ENCODE measurements around the gene RPL37A. TPM values are rescaled to one million over a fixed set of nuclear protein-coding genes. Genes with fewer than 3 reads are reported as not detected.

The RPL37A gene
- total and polyA plus RNA-seq, 2 of the 4 experiments (the other 2 are of a cell fraction) = 341 to 1,572 TPM

GRCh38 chr2:216537366-216537765, 38.7 kb downstream of the RPL37A start:
- whole genome bisulfite sequencing, 2 experiments (ENCODE audit: extremely low coverage in 2 of 2, insufficient read length in 1 of 2) = 62% methylated on average over 4 of the region's 4 CpGs; no CpG with 5 or more reads in 1 of the 2 experiments
- CTCF ChIA-PET = interaction anchor here (0.6 kb wide), 1 partner anchor 92 kb away, joined by 3 read pairs; no protein-coding TSS in a partner anchor
- peak overlapping the region; percentile 32; the same call in 1 of the 2 replicates for H2AK5ac ChIP-seq (ENCODE audit: low read depth, low read length)
- H4K8ac ChIP-seq (ENCODE audit: low read depth in 2 of 2, low read length in 2 of 2) = peak overlapping the region; percentile 42 to 81; a peak in 2 of 4 replicates
- H2BK20ac ChIP-seq (ENCODE audit: low read depth, low read length) = peak overlapping the region; percentile 38; the same call in 1 of the 2 replicates
- no peak overlapping the region for H2BK5ac ChIP-seq (ENCODE audit: low read depth, low read length, poor library complexity, severe bottlenecking)
- H3K36me3 ChIP-seq (ENCODE audit: control insufficient read depth, insufficient read depth, low read length) = no peaks in the 10 kb centered on the region
- H2AK9ac ChIP-seq (replicated peaks; ENCODE audit: low read depth, low read length, poor library complexity) = no peak overlapping the region
- TF ChIP-seq FOS (IDR thresholded peaks at IDR 0.05; ENCODE audit: low read depth, low read length) (no peak), CTCF (conservative IDR thresholded peaks at IDR 0.05; ENCODE audit: low read depth, low read length) (no peak), MAFK (IDR thresholded peaks at IDR 0.05; ENCODE audit: low read depth, low read length) (no peak), ELK1 (IDR thresholded peaks at IDR 0.05; ENCODE audit: borderline replicate concordance, low read depth, low read length) (no peak), NFE2L2 (IDR thresholded peaks at IDR 0.05; ENCODE audit: low read depth, low read length) (no peak), CEBPB (IDR thresholded peaks at IDR 0.05; ENCODE audit: low read depth, low read length) (no peak), RFX5 (IDR thresholded peaks at IDR 0.05; ENCODE audit: low read depth, low read length) (no peak), MXI1 (IDR thresholded peaks at IDR 0.05; ENCODE audit: borderline replicate concordance, low read depth, low read length) (no peak), POLR2A (IDR thresholded peaks at IDR 0.05; ENCODE audit: low read depth, low read length) (no peak), MAZ (IDR thresholded peaks at IDR 0.05; ENCODE audit: borderline replicate concordance, low read depth, low read length) (no peak), CHD1 (IDR thresholded peaks at IDR 0.05; ENCODE audit: low read depth, low read length) (no peak), BHLHE40 (IDR thresholded peaks at IDR 0.05; ENCODE audit: low read depth, low read length) (no peak)
- TF ChIP-seq, protein P1, sequence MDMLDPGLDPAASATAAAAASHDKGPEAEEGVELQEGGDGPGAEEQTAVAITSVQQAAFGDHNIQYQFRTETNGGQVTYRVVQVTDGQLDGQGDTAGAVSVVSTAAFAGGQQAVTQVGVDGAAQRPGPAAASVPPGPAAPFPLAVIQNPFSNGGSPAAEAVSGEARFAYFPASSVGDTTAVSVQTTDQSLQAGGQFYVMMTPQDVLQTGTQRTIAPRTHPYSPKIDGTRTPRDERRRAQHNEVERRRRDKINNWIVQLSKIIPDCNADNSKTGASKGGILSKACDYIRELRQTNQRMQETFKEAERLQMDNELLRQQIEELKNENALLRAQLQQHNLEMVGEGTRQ (IDR thresholded peaks at IDR 0.05; ENCODE audit: low read depth, low read length) = no peak
- peak overlapping the region; percentile 65; the same call in 1 of the 3 replicates for H2BK15ac ChIP-seq (ENCODE audit: low read depth, low read length)
- intact Hi-C loops (cut with micrococcal nuclease) (no loop called here), in situ Hi-C loops (cut with MboI; ENCODE audit: low sequenced_read_pairs) (no loop called here), dilution Hi-C loops (cut with HindIII; ENCODE audit: low sequenced_read_pairs, unreplicated experiment) (no loop called here)
- H3K4me2 ChIP-seq (ENCODE audit: low read depth, low read length) = no peak overlapping the region
- DNase-seq (no peak), ATAC-seq (ENCODE audit: low read depth) (no peak)
- H3K4me1 ChIP-seq (ENCODE audit: control insufficient read depth, insufficient read depth, low read length) = peaks cover 31% of the 10 kb centered on the region
- peaks cover 27% of the 10 kb centered on the region for H3K9me1 ChIP-seq (ENCODE audit: insufficient read depth, low read length)
- no peak overlapping the region for H3K56ac ChIP-seq (ENCODE audit: extremely low read depth, insufficient read depth, low read length)
- H2AFZ ChIP-seq (replicated peaks; ENCODE audit: low read length, poor library complexity) = peak overlapping the region; percentile 9
- peak overlapping the region; percentile 6; the same call in 1 of the 2 replicates for H4K5ac ChIP-seq (ENCODE audit: low read depth, low read length)
- H3K9ac ChIP-seq (ENCODE audit: low read depth, low read length) = no peak overlapping the region
- peak overlapping the region; percentile 17; the same call in 1 of the 2 replicates for H3K23ac ChIP-seq (ENCODE audit: low read depth, low read length)
- H3K27ac ChIP-seq (ENCODE audit: insufficient read depth, low read length) = peak overlapping the region; percentile 19; the same call in 1 of the 2 replicates
- no peaks in the 10 kb centered on the region for H3K79me1 ChIP-seq (ENCODE audit: low read depth in 1 of 2, low read length in 2 of 2)
- peak overlapping the region; percentile 86; the same call in 1 of the 2 replicates for H3K14ac ChIP-seq (replicated peaks; ENCODE audit: low read depth, low read length)
- POLR2A ChIA-PET (ENCODE audit: unreplicated experiment) = interaction anchor here (0.7 kb wide), 1 partner anchor 47 kb away, joined by 6 read pairs; no protein-coding TSS in a partner anchor
- no peak overlapping the region for H4K91ac ChIP-seq (ENCODE audit: insufficient read depth, low read depth, low read length)
- peak overlapping the region; percentile 27; the same call in 1 of the 2 replicates for H3K18ac ChIP-seq (ENCODE audit: low read depth, low read length)
- H3K4me3 ChIP-seq (ENCODE audit: insufficient read depth, low read depth, low read length) = no peak overlapping the region
- no peaks in the 10 kb centered on the region for H4K20me1 ChIP-seq (ENCODE audit: insufficient read depth, low read length)
- no peaks in the 10 kb centered on the region for H3K27me3 ChIP-seq (ENCODE audit: control insufficient read depth, insufficient read depth, low read length)
- H2BK120ac ChIP-seq (ENCODE audit: low read depth, low read length) = peak overlapping the region; percentile 89
- 0 out of 2 replicates have a peak overlapping the region, but pooled peaks have one; percentile 90 for H3K4ac ChIP-seq (ENCODE audit: low read depth, low read length)
- BruUV-seq (replicated peaks) = no TSS peak
- H3K9me3 ChIP-seq (ENCODE audit: control insufficient read depth, insufficient read depth, low read length) = no peaks in the 10 kb centered on the region

All from IMR-90 (cell line).